Measurements from ENCODE around the gene OPN1SW.

Gene OPN1SW

GRCh38 chr7:128735436-128735835 lies 40.2 kb downstream of the OPN1SW start:
- in situ Hi-C loops (cut with MboI; ENCODE audit: low sequenced_read_pairs) = no loop called here

GRCh38 chr7:128734890-128735289 lies 40.7 kb downstream of the OPN1SW start:
- in situ Hi-C loops (cut with MboI; ENCODE audit: low sequenced_read_pairs) = no loop called here

GRCh38 chr7:128733278-128733645 lies 42.3 kb downstream of the OPN1SW start:
- in situ Hi-C loops (cut with MboI; ENCODE audit: low sequenced_read_pairs) = no loop called here

GRCh38 chr7:128732521-128733277 lies 42.9 kb downstream of the OPN1SW start:
- in situ Hi-C loops (cut with MboI; ENCODE audit: low sequenced_read_pairs) = no loop called here

GRCh38 chr7:128731184-128731583 lies 44.4 kb downstream of the OPN1SW start:
- in situ Hi-C loops (cut with MboI; ENCODE audit: low sequenced_read_pairs) = no loop called here

- in situ Hi-C loops (cut with MboI; ENCODE audit: low sequenced_read_pairs) = no loop called here
Measured at GRCh38 chr7:128729494-128729893, 46.1 kb downstream of the OPN1SW start.

- in situ Hi-C loops (cut with MboI; ENCODE audit: low sequenced_read_pairs) = no loop called here
Measured at GRCh38 chr7:128728598-128728997, 47.0 kb downstream of the OPN1SW start.

GRCh38 chr7:128727239-128727638 lies 48.4 kb downstream of the OPN1SW start:
- in situ Hi-C loops (cut with MboI; ENCODE audit: low sequenced_read_pairs) = no loop called here

GRCh38 chr7:128726737-128727072 lies 48.9 kb downstream of the OPN1SW start:
- in situ Hi-C loops (cut with MboI; ENCODE audit: low sequenced_read_pairs) = no loop called here

GRCh38 chr7:128726059-128726736 lies 49.4 kb downstream of the OPN1SW start:
- in situ Hi-C loops (cut with MboI; ENCODE audit: low sequenced_read_pairs) = no loop called here

GRCh38 chr7:128725531-128725930 lies 50.1 kb downstream of the OPN1SW start:
- in situ Hi-C loops (cut with MboI; ENCODE audit: low sequenced_read_pairs) = no loop called here

GRCh38 chr7:128724743-128725142 lies 50.9 kb downstream of the OPN1SW start:
- in situ Hi-C loops (cut with MboI; ENCODE audit: low sequenced_read_pairs) = no loop called here

Data from hTERT RPE-1 (cell line).